ENCODE data around the gene DYRK1A.

Gene DYRK1A

DNA sequence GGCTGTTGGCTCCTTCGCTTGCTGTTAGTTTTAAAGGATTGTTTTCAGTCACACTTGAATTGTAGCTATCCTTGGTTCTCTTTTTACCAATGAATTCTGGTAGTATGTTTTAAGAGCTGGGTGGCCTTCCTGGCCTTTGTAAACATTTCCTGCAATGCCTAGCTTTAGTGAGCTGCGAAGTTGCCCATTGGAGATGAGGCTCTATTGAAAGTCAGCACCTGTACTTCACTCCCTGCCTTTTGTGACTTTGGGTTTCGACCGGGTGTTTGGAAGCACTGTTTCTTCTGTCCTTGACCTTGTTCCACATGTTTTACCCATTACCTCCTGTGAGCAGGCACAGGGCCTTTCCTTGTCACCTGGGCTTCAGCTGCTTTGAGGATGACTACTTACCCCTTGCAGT lies 64.7 kb downstream of the DYRK1A start:
- no peak for DNase-seq
- POLR2A ChIA-PET: no interaction called here
- Histone ChIP-seq H3K4me3 (ENCODE audit: control insufficient read depth in 1 of 7, extremely low read depth in 1 of 7, insufficient read depth in 4 of 7, low read depth in 2 of 7, low read length in 6 of 7) (no peak overlapping the region), H3K4me1 (ENCODE audit: control extremely low read depth in 1 of 4, control insufficient read depth in 4 of 4, insufficient read depth in 4 of 4, low read length in 3 of 4) (peaks cover 13 to 38% (median 30%) of the 10 kb centered on the region in 4 experiments), H3K27me3 (replicated peaks in 2 of 5; ENCODE audit: control insufficient read depth in 4 of 5, insufficient read depth in 5 of 5, low read length in 4 of 5) (no peaks in the 10 kb centered on the region), H3K36me3 (ENCODE audit: control insufficient read depth in 4 of 4, insufficient read depth in 4 of 4, low read length in 3 of 4) (peaks cover 5 to 40% (median 17%) of the 10 kb centered on the region in 4 experiments), H3K9me3 (ENCODE audit: control extremely low read depth in 1 of 5, control insufficient read depth in 4 of 5, insufficient read depth in 2 of 5, low read depth in 1 of 5, low read length in 4 of 5) (peaks cover 0 to 3% (median 0%) of the 10 kb centered on the region in 5 experiments), H3K27ac (ENCODE audit: insufficient read depth in 1 of 2, low read depth in 1 of 2, low read length in 2 of 2, poor library complexity in 1 of 2, severe bottlenecking in 2 of 2) (peak overlapping the region in 1 of 2 experiments; percentile 4)
- CTCF ChIA-PET: interaction anchor here (0.8 to 1.4 kb wide), 5 partner anchors 8 to 164 kb away, joined by 3 to 5 read pairs (median 3); partner anchors contain the start of gene VPS26C
- 79% methylated on average over 4 of the region's 4 CpGs for WGBS (ENCODE audit: insufficient coverage)

- Histone ChIP-seq H3K27me3 (replicated peaks in 2 of 5; ENCODE audit: control insufficient read depth in 4 of 5, insufficient read depth in 5 of 5, low read length in 4 of 5) (no peaks in the 10 kb centered on the region), H3K9me3 (ENCODE audit: control extremely low read depth in 1 of 5, control insufficient read depth in 4 of 5, insufficient read depth in 2 of 5, low read depth in 1 of 5, low read length in 4 of 5) (peaks cover 0 to 3% (median 0%) of the 10 kb centered on the region in 5 experiments), H3K4me1 (ENCODE audit: control extremely low read depth in 1 of 4, control insufficient read depth in 4 of 4, insufficient read depth in 4 of 4, low read length in 3 of 4) (peaks cover 15 to 53% (median 33%) of the 10 kb centered on the region in 4 experiments), H3K4me3 (ENCODE audit: control insufficient read depth in 1 of 7, extremely low read depth in 1 of 7, insufficient read depth in 4 of 7, low read depth in 2 of 7, low read length in 6 of 7) (no peak overlapping the region), H3K27ac (ENCODE audit: insufficient read depth in 1 of 2, low read depth in 1 of 2, low read length in 2 of 2, poor library complexity in 1 of 2, severe bottlenecking in 2 of 2) (no peak overlapping the region), H3K36me3 (ENCODE audit: control insufficient read depth in 4 of 4, insufficient read depth in 4 of 4, low read length in 3 of 4) (peaks cover 3 to 31% (median 12%) of the 10 kb centered on the region in 4 experiments)
- ChIA-PET POLR2A (no interaction called here), CTCF (interaction anchor here (0.6 to 2.5 kb wide), 4 partner anchors 9 to 48 kb away, joined by 3 to 9 read pairs (median 4); no protein-coding TSS in a partner anchor)
- no peak for DNase-seq
- no CpG with 5 or more reads among the region's 5 CpGs for WGBS (ENCODE audit: insufficient coverage)
Observed at GRCh38 chr21:37432710-37433455, 66.3 kb downstream of the DYRK1A start.

DNA sequence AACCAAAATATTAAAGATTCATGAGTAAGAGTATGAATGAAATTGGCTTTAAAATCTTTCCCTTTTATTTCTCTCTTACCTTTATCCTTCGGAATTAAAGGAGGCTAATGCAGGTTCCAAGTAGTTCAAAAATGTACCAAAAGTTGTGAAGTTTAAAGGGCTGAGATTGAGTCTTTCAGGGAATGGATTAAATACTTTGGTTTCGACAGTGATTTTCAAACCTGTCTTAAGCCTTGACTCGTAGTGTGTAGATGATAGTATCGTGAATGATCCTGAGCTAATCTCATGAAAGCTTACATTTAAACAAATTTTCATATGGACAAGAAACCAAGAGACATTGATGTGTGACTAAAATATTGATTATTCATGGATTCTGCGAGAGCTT lies 66.9 kb downstream of the DYRK1A start:
- Histone ChIP-seq H3K27me3 (replicated peaks in 2 of 5; ENCODE audit: control insufficient read depth in 4 of 5, insufficient read depth in 5 of 5, low read length in 4 of 5) (no peaks in the 10 kb centered on the region), H3K4me1 (ENCODE audit: control extremely low read depth in 1 of 4, control insufficient read depth in 4 of 4, insufficient read depth in 4 of 4, low read length in 3 of 4) (peaks cover 15 to 55% (median 33%) of the 10 kb centered on the region in 4 experiments), H3K9me3 (ENCODE audit: control extremely low read depth in 1 of 5, control insufficient read depth in 4 of 5, insufficient read depth in 2 of 5, low read depth in 1 of 5, low read length in 4 of 5) (peaks cover 0 to 3% (median 0%) of the 10 kb centered on the region in 5 experiments), H3K36me3 (ENCODE audit: control insufficient read depth in 4 of 4, insufficient read depth in 4 of 4, low read length in 3 of 4) (peaks cover 3 to 25% (median 13%) of the 10 kb centered on the region in 4 experiments), H3K4me3 (ENCODE audit: control insufficient read depth in 1 of 7, extremely low read depth in 1 of 7, insufficient read depth in 4 of 7, low read depth in 2 of 7, low read length in 6 of 7) (no peak overlapping the region), H3K27ac (ENCODE audit: insufficient read depth in 1 of 2, low read depth in 1 of 2, low read length in 2 of 2, poor library complexity in 1 of 2, severe bottlenecking in 2 of 2) (no peak overlapping the region)
- CTCF ChIA-PET: interaction anchor here (0.6 to 2.5 kb wide), 4 partner anchors 9 to 48 kb away, joined by 3 to 9 read pairs (median 4); no protein-coding TSS in a partner anchor
- POLR2A ChIA-PET: no interaction called here
- no peak for DNase-seq
- WGBS (ENCODE audit: insufficient coverage): 100% methylated on average over 1 of the region's 5 CpGs

GRCh38 chr21:37435120-37435519 lies 68.5 kb downstream of the DYRK1A start:
- H3K36me3 ChIP-seq (ENCODE audit: control insufficient read depth in 4 of 4, insufficient read depth in 4 of 4, low read length in 3 of 4): peaks cover 5 to 24% (median 9%) of the 10 kb centered on the region in 4 experiments
- CTCF ChIA-PET: interaction anchor here (0.8 to 2.5 kb wide), 5 partner anchors 11 to 21 kb away, joined by 3 to 9 read pairs (median 3); no protein-coding TSS in a partner anchor
- peak overlapping the region in 4 of 7 experiments; percentile 27 to 58 (median 38) for H3K4me3 ChIP-seq (ENCODE audit: control insufficient read depth in 1 of 7, extremely low read depth in 1 of 7, insufficient read depth in 4 of 7, low read depth in 2 of 7, low read length in 6 of 7)
- peaks cover 15 to 55% (median 33%) of the 10 kb centered on the region in 4 experiments for H3K4me1 ChIP-seq (ENCODE audit: control extremely low read depth in 1 of 4, control insufficient read depth in 4 of 4, insufficient read depth in 4 of 4, low read length in 3 of 4)
- 35% methylated on average over 3 of the region's 6 CpGs for WGBS (ENCODE audit: insufficient coverage)
- H3K27me3 ChIP-seq (replicated peaks in 2 of 5; ENCODE audit: control insufficient read depth in 4 of 5, insufficient read depth in 5 of 5, low read length in 4 of 5): no peaks in the 10 kb centered on the region
- DNase-seq: peak; percentile 97 to 99 (median 98)
- peak overlapping the region; percentile 58 to 81 for H3K27ac ChIP-seq (ENCODE audit: insufficient read depth in 1 of 2, low read depth in 1 of 2, low read length in 2 of 2, poor library complexity in 1 of 2, severe bottlenecking in 2 of 2)
- POLR2A ChIA-PET: interaction anchor here (0.5 kb wide), 1 partner anchor 390 kb away, joined by 3 read pairs; no protein-coding TSS in a partner anchor
- peaks cover 0 to 2% (median 0%) of the 10 kb centered on the region in 5 experiments for H3K9me3 ChIP-seq (ENCODE audit: control extremely low read depth in 1 of 5, control insufficient read depth in 4 of 5, insufficient read depth in 2 of 5, low read depth in 1 of 5, low read length in 4 of 5)

DNA sequence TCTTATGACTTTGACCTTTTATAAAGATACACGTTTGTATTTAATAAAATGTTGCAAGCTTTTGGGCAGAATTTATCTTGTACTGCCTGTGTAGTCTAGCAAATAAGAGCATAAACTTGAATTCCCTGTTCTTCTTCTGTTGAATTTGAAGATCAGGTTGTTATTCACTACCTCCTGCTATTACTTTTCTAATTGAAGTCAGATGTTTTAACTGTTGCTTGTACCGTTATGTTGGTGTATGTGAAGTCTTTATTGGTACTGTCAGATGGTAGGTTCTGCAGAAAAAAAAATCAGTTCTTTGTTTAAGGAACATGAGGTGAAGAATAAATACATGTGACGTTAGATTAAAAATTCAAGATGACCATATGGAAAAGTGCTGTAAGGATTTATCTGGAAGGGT lies 69.1 kb downstream of the DYRK1A start:
- peaks cover 0 to 2% (median 0%) of the 10 kb centered on the region in 5 experiments for H3K9me3 ChIP-seq (ENCODE audit: control extremely low read depth in 1 of 5, control insufficient read depth in 4 of 5, insufficient read depth in 2 of 5, low read depth in 1 of 5, low read length in 4 of 5)
- peaks cover 15 to 49% (median 28%) of the 10 kb centered on the region in 4 experiments for H3K4me1 ChIP-seq (ENCODE audit: control extremely low read depth in 1 of 4, control insufficient read depth in 4 of 4, insufficient read depth in 4 of 4, low read length in 3 of 4)
- ChIA-PET POLR2A (interaction anchor here (0.5 kb wide), 1 partner anchor 390 kb away, joined by 3 read pairs; no protein-coding TSS in a partner anchor), CTCF (interaction anchor here (1.1 to 2.5 kb wide), 2 partner anchors 11 to 18 kb away, joined by 3 to 9 read pairs; no protein-coding TSS in a partner anchor)
- H3K27me3 ChIP-seq (replicated peaks in 2 of 5; ENCODE audit: control insufficient read depth in 4 of 5, insufficient read depth in 5 of 5, low read length in 4 of 5): no peaks in the 10 kb centered on the region
- peak overlapping the region; percentile 35 to 72 for H3K27ac ChIP-seq (ENCODE audit: insufficient read depth in 1 of 2, low read depth in 1 of 2, low read length in 2 of 2, poor library complexity in 1 of 2, severe bottlenecking in 2 of 2)
- peak overlapping the region in 3 of 7 experiments; percentile 27 to 58 (median 50) for H3K4me3 ChIP-seq (ENCODE audit: control insufficient read depth in 1 of 7, extremely low read depth in 1 of 7, insufficient read depth in 4 of 7, low read depth in 2 of 7, low read length in 6 of 7)
- H3K36me3 ChIP-seq (ENCODE audit: control insufficient read depth in 4 of 4, insufficient read depth in 4 of 4, low read length in 3 of 4): peaks cover 3 to 18% (median 5%) of the 10 kb centered on the region in 4 experiments
- DNase-seq: no peak
- 89% methylated on average over 2 of the region's 3 CpGs for WGBS (ENCODE audit: insufficient coverage)

GRCh38 chr21:37436174-37436573 lies 69.6 kb downstream of the DYRK1A start:
- Histone ChIP-seq H3K36me3 (ENCODE audit: control insufficient read depth in 4 of 4, insufficient read depth in 4 of 4, low read length in 3 of 4) (peaks cover 3 to 14% (median 4%) of the 10 kb centered on the region in 4 experiments), H3K4me1 (ENCODE audit: control extremely low read depth in 1 of 4, control insufficient read depth in 4 of 4, insufficient read depth in 4 of 4, low read length in 3 of 4) (peaks cover 15 to 44% (median 24%) of the 10 kb centered on the region in 4 experiments), H3K27me3 (replicated peaks in 2 of 5; ENCODE audit: control insufficient read depth in 4 of 5, insufficient read depth in 5 of 5, low read length in 4 of 5) (no peaks in the 10 kb centered on the region), H3K9me3 (ENCODE audit: control extremely low read depth in 1 of 5, control insufficient read depth in 4 of 5, insufficient read depth in 2 of 5, low read depth in 1 of 5, low read length in 4 of 5) (peaks cover 0 to 2% (median 0%) of the 10 kb centered on the region in 5 experiments), H3K27ac (ENCODE audit: insufficient read depth in 1 of 2, low read depth in 1 of 2, low read length in 2 of 2, poor library complexity in 1 of 2, severe bottlenecking in 2 of 2) (peak overlapping the region; percentile 35 to 72), H3K4me3 (ENCODE audit: control insufficient read depth in 1 of 7, extremely low read depth in 1 of 7, insufficient read depth in 4 of 7, low read depth in 2 of 7, low read length in 6 of 7) (peak overlapping the region in 1 of 7 experiments; percentile 7)
- 100% methylated on average over 1 of the region's 2 CpGs for WGBS (ENCODE audit: insufficient coverage)
- DNase-seq: no peak
- CTCF ChIA-PET: no interaction called here
- POLR2A ChIA-PET: no interaction called here
